Amygdala (tissue), 56 donors: Measurements from ENCODE around the gene TREM2.
A peak's percentile ranks its signal among the peaks of the same experiment; 100 is the strongest.

Source experiments
- DNase-seq, 56 donors: peaks; one replicate each; lab custom pipeline; 2025; lab: John Stamatoyannopoulos, UW

Gene TREM2

GRCh38 chr6:41186031-41186562, 23.2 kb upstream of the TREM2 start:
- DNase-seq = no peak

- no peak for DNase-seq
Observed at GRCh38 chr6:41184761-41185160, 21.8 kb upstream of the TREM2 start.

GRCh38 chr6:41182069-41183034, 19.4 kb upstream of the TREM2 start:
- peak in 5 of 56 donors; percentile 7 to 41 (median 17) for DNase-seq

- no peak for DNase-seq
Observed at GRCh38 chr6:41181566-41181965, 18.6 kb upstream of the TREM2 start.

- no peak for DNase-seq
Observed at GRCh38 chr6:41179163-41179562, 16.2 kb upstream of the TREM2 start.

- no peak for DNase-seq
Observed at GRCh38 chr6:41177695-41178094, 14.8 kb upstream of the TREM2 start.

GRCh38 chr6:41177287-41177686, 14.4 kb upstream of the TREM2 start:
- no peak for DNase-seq

GRCh38 chr6:41176189-41176588, 13.3 kb upstream of the TREM2 start:
- no peak for DNase-seq

- DNase-seq = no peak
Observed at GRCh38 chr6:41175084-41175483, 12.2 kb upstream of the TREM2 start.

GRCh38 chr6:41174610-41175009, 11.7 kb upstream of the TREM2 start:
- DNase-seq = no peak

- no peak for DNase-seq
Observed at GRCh38 chr6:41171908-41172307, 9.0 kb upstream of the TREM2 start.

GRCh38 chr6:41170547-41171160, 7.7 kb upstream of the TREM2 start:
- no peak for DNase-seq

GRCh38 chr6:41167173-41167963, 4.5 kb upstream of the TREM2 start:
- no peak for DNase-seq

- DNase-seq = no peak
Observed at GRCh38 chr6:41164551-41165120, 1.7 kb upstream of the TREM2 start.

- no peak for DNase-seq
Observed at GRCh38 chr6:41163419-41163717, 452 bp upstream of the TREM2 start.

GRCh38 chr6:41161851-41162552, 914 bp downstream of the TREM2 start:
- DNase-seq = peak in 6 of 56 donors; percentile 4 to 56 (median 30)

- no peak for DNase-seq
Observed at GRCh38 chr6:41161380-41161779, 1.5 kb downstream of the TREM2 start.

- no peak for DNase-seq
Observed at GRCh38 chr6:41160933-41161332, 2.0 kb downstream of the TREM2 start.

- no peak for DNase-seq
Observed at GRCh38 chr6:41159415-41160082, 3.4 kb downstream of the TREM2 start.
